ENCODE measurements around the gene OSBPL10.
"Not testable (repeated sequence)": the region's sequence is repeated elsewhere in the genome, so short reads cannot be mapped to it uniquely, and the experiment has no call there.

The OSBPL10 gene

GRCh38 chr3:31695280-31696008, 285.6 kb downstream of the OSBPL10 start:
- no peak for DNase-seq

- DNase-seq, result no peak
These were observed 287.7 kb downstream of the OSBPL10 start for GRCh38 chr3:31693346-31693745.

- no peak for DNase-seq
These were observed 288.3 kb downstream of the OSBPL10 start for GRCh38 chr3:31692751-31693150.

- DNase-seq, result no peak
These were observed 290.3 kb downstream of the OSBPL10 start for GRCh38 chr3:31690771-31691170.

GRCh38 chr3:31689523-31689922, 291.5 kb downstream of the OSBPL10 start:
- not testable (repeated sequence) for DNase-seq

- no peak for DNase-seq
These were observed 292.1 kb downstream of the OSBPL10 start for GRCh38 chr3:31688984-31689383.

- no peak for DNase-seq
These were observed 293.9 kb downstream of the OSBPL10 start for GRCh38 chr3:31687020-31687802.

- DNase-seq, result no peak
These were observed 300.8 kb downstream of the OSBPL10 start for GRCh38 chr3:31680072-31680870.

- DNase-seq, result no peak
These were observed 304.5 kb downstream of the OSBPL10 start for GRCh38 chr3:31676556-31676955.

GRCh38 chr3:31673950-31674349, 307.1 kb downstream of the OSBPL10 start:
- no peak for DNase-seq

- no peak for DNase-seq
These were observed 309.1 kb downstream of the OSBPL10 start for GRCh38 chr3:31671976-31672375.

GRCh38 chr3:31671451-31671850, 309.6 kb downstream of the OSBPL10 start:
- DNase-seq, result no peak

GRCh38 chr3:31670722-31671121, 310.3 kb downstream of the OSBPL10 start:
- DNase-seq, result no peak

- DNase-seq, result no peak
These were observed 310.9 kb downstream of the OSBPL10 start for GRCh38 chr3:31670136-31670535.

- no peak for DNase-seq
These were observed 312.8 kb downstream of the OSBPL10 start for GRCh38 chr3:31668242-31668641.

- DNase-seq, result no peak
These were observed 313.5 kb downstream of the OSBPL10 start for GRCh38 chr3:31667582-31667981.

GRCh38 chr3:31664031-31664430, 317.0 kb downstream of the OSBPL10 start:
- no peak for DNase-seq

GRCh38 chr3:31661993-31662670, 318.9 kb downstream of the OSBPL10 start:
- DNase-seq, result no peak

- no peak for DNase-seq
These were observed 319.8 kb downstream of the OSBPL10 start for GRCh38 chr3:31661286-31661685.

- no peak for DNase-seq
These were observed 321.8 kb downstream of the OSBPL10 start for GRCh38 chr3:31659246-31659645.

GRCh38 chr3:31654998-31655397, 326.1 kb downstream of the OSBPL10 start:
- DNase-seq, result no peak

- DNase-seq, result no peak
These were observed 327.6 kb downstream of the OSBPL10 start for GRCh38 chr3:31653464-31653863.

GRCh38 chr3:31652296-31652695, 328.8 kb downstream of the OSBPL10 start:
- DNase-seq, result no peak

Measured in central memory CD4-positive, alpha-beta T cell (primary cell).